GM12892 (cell line): ENCODE results near the gene SSH2.

Source experiments
- POLR2A ChIP-seq: IDR thresholded peaks from 2 replicates; pipeline ENCODE4 v1.6.1; 2011; ENCODE audit warnings: low read depth, low read length, control low read depth
- POLR2AphosphoS5 ChIP-seq: IDR thresholded peaks from 2 replicates; pipeline ENCODE4 v1.6.1; 2011; ENCODE audit warnings: low read depth, low read length, control low read depth

GRCh38 chr17:29621751-29622194 is 308.3 kb downstream of the SSH2 start:
- TF ChIP-seq POLR2AphosphoS5, result no peak
- TF ChIP-seq POLR2A, result no peak
